DND-41 (cell line): Measurements from ENCODE around the gene GRK2.

Experiments used
- CTCF ChIP-seq: IDR thresholded peaks from 2 replicates; pipeline ENCODE4 v1.5.1; 2012; ENCODE audit warnings: borderline replicate concordance, low read length, moderate library complexity, mild to moderate bottlenecking; ENCODE audit not compliant: poor library complexity, severe bottlenecking; ENCODE audit errors: extremely low read depth
- EZH2 ChIP-seq: IDR thresholded peaks from 3 replicates; pipeline ENCODE4 v1.6.1; 2012; ENCODE audit warnings: borderline replicate concordance, low read depth, mild to moderate bottlenecking, moderate library complexity, low read length, inconsistent platforms; ENCODE audit not compliant: severe bottlenecking

- peak; percentile 10 for TF ChIP-seq CTCF
- no peak for TF ChIP-seq EZH2
Observed at GRCh38 chr11:67277231-67277961, 11.1 kb downstream of the GRK2 start.
